Mammary microvascular endothelial cell (primary cell): ENCODE measurements around the gene NSMCE3. TPM values are rescaled to one million over a fixed set of nuclear protein-coding genes. Genes with fewer than 3 reads are reported as not detected.

ENCODE experiments used
- total RNA-seq: library from RNA; depleted of rRNA; stranded (reverse); fragments of >200 nt; gene quantifications from 2 replicates; pipeline ENCODE4 v1.2.3, GENCODE V29; 2015

Gene NSMCE3
- 8.9 and 11.4 TPM in 2 replicates for total RNA-seq

DNA sequence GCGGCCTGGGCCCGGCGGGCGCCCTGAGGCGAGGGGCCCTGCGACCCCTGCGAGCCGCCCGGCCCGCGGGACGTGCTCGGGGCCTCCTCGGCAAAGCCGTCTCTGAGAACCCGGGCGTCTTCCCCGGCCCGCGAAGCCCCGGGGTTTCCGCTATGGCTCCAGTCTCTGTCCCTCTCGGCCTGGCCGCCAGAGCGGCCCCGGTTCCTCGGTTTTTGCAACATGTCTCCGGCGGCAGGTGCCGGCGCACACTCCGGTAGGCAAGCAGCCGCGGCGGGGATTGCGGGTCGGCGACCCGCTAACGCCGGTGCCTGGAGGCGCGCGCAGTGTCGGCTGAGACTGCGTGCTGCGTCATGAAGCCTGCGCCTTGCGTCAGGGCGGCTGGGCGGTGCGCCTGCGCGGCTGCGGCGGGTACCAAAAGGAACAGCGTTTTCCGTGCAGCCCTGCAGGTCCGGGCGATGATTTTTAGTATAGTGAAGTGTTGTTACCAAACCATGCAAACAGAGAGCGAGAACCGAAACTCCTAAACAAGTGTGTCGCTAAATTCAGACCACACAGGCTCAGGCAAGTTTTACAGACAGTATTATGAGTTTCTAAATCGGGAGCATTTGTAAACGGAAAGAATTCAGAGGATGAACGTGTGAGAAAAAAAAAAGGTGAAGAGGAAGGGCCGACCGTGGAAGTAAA is at the start of gene NSMCE3:
Gene NSMCE3 (minus strand): TSS at position 338 of the 684 bp plus-strand sequence. CDS start 117 bp downstream, at position 221.

